Suprapubic skin (tissue), 4 donors: ENCODE results near the gene ATP8B1.

Experiments used
- EP300 ChIP-seq: sonication (generic); formaldehyde crosslinking; IDR thresholded peaks from one replicate; pipeline ENCODE4 v1.6.1; 2017; ENCODE audit warnings: antibody characterized with exemption
- POLR2A ChIP-seq, 2 donors: fragments of 450-650 bp; IDR thresholded peaks; one replicate each; pipeline ENCODE4 v1.6.1; 2017; ENCODE audit warnings: antibody characterized with exemption in 2 of 2, mild to moderate bottlenecking in 2 of 2, moderate library complexity in 2 of 2
- POLR2AphosphoS5 ChIP-seq, 3 donors: sonication (generic); formaldehyde crosslinking; IDR thresholded peaks; one replicate each; pipeline ENCODE4 v1.6.1; 2017; ENCODE audit warnings: antibody characterized with exemption in 3 of 3
- TF ChIP-seq, protein P1 (sequence below), 2 donors: fragments of 200-600 bp in 1 of 2; fragments of 450-650 bp in 1 of 2; sonication (generic) in 1 of 2; IDR thresholded peaks; one replicate each; pipeline ENCODE4 v1.5.1; 2016 to 2019; ENCODE audit warnings: antibody characterized with exemption in 2 of 2, mild to moderate bottlenecking in 1 of 2, moderate library complexity in 1 of 2

DNA sequence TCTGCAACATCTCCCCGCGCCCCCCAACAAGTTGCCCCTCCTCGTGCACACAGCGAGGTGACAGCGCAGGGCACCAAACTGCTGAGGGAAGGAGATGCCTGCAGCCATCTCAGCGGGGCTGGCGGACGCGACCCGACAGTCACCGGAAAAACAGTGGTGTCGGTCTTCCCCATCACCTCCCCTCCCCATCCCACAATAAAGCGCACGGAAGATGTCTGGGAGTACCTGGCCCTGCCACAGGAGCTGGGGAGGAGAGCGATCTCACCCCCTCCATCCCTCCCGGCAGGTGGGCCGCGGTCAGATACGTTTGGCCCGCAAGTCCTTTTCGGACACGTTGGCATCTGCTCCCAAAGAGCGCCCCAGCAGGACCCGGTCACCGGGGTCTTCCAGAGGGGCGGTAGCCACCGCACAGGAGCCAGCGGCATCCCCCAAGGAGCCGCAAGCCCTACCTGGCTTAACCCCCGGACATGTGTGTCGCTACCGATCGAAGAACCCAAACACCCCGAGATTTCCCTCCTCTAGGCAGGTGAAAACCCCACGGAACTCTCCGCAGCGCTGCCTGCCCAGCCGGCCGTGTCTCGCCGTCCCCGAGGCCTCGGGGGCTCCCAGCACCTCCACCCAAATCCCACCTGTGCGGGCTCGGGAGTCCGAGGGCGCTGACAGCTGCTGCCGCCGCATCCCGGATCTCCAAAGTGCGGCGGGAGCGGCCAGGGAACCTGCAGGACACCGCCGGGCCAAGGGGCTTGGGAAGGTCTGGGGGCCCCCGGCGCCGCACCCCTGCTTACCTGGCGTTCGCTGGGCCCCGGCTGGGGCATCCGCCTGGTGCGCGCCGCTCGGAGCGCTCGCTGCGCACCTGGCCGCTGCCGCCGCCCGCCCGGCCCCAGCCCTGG, 657 bp downstream of the ATP8B1 start:
- TF ChIP-seq, protein P1, sequence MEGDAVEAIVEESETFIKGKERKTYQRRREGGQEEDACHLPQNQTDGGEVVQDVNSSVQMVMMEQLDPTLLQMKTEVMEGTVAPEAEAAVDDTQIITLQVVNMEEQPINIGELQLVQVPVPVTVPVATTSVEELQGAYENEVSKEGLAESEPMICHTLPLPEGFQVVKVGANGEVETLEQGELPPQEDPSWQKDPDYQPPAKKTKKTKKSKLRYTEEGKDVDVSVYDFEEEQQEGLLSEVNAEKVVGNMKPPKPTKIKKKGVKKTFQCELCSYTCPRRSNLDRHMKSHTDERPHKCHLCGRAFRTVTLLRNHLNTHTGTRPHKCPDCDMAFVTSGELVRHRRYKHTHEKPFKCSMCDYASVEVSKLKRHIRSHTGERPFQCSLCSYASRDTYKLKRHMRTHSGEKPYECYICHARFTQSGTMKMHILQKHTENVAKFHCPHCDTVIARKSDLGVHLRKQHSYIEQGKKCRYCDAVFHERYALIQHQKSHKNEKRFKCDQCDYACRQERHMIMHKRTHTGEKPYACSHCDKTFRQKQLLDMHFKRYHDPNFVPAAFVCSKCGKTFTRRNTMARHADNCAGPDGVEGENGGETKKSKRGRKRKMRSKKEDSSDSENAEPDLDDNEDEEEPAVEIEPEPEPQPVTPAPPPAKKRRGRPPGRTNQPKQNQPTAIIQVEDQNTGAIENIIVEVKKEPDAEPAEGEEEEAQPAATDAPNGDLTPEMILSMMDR (IDR thresholded peaks at IDR 0.05) = no peak
- no peak for TF ChIP-seq POLR2A (IDR thresholded peaks at IDR 0.05)
- no peak for TF ChIP-seq POLR2AphosphoS5 (IDR thresholded peaks at IDR 0.05)
- no peak for TF ChIP-seq EP300
